A549 (cell line): ENCODE results near the gene IQCN. TPM values are rescaled to one million over a fixed set of nuclear protein-coding genes. Genes with fewer than 3 reads are reported as not detected.

Source experiments
- ATAC-seq, 2 experiments: fragments of 200-7000 bp in 1 of 2; fragments of >200 bp in 1 of 2; cut with Nextera tagmentation in 1 of 2; cut with Tn5 transposase in 1 of 2; 3 replicates each; pipeline versions ENCODE4 v1.8.0 to v1.9.1; 2018 to 2020; ENCODE audit warnings: mild to moderate bottlenecking in 1 of 2, moderate library complexity in 1 of 2
- CTCF ChIA-PET: fragments of 300-600 bp; sonication (Branson Sonifier 250); formaldehyde crosslinking; extraction: SDS; loops from one replicate; lab custom pipeline; 2021; ENCODE audit warnings: antibody characterized with exemption, inconsistent platforms; lab: Yijun Ruan, JAX
- POLR2A ChIA-PET: fragments of 350-600 bp; formaldehyde crosslinking; extraction: SDS; loops from one replicate; lab custom pipeline; 2021; ENCODE audit warnings: antibody characterized with exemption, inconsistent platforms; lab: Yijun Ruan, JAX
- DNase-seq, 2 experiments: peaks; one replicate each; pipeline versions ENCODE4 v3.0.0 to v3.0.0-alpha.2; 2011 to 2016; ENCODE audit warnings: low read depth in 1 of 2, low spot score in 1 of 2
- FAIRE-seq: peaks from 2 replicates; lab custom pipeline; 2011; peaks lifted over from hg19 to GRCh38; lab: Jason Lieb, UNC
- H3K27ac ChIP-seq, 2 experiments: fragments of >200 bp; sonication (Bioruptor Twin); formaldehyde crosslinking; 3 replicates each; pipeline ENCODE4 v1.5.1; 2016 to 2017
- H3K4me1 ChIP-seq: fragments of >200 bp; sonication (Bioruptor Twin); formaldehyde crosslinking; 3 replicates; pipeline ENCODE4 v1.6.1; 2016
- H3K4me2 ChIP-seq: fragments of >200 bp; sonication (Bioruptor Twin); formaldehyde crosslinking; 3 replicates; pipeline ENCODE4 v1.6.1; 2016
- H3K4me3 ChIP-seq: fragments of >200 bp; sonication (Bioruptor Twin); formaldehyde crosslinking; 3 replicates; pipeline ENCODE4 v1.5.1; 2016
- H3K9me3 ChIP-seq: fragments of >200 bp; sonication (Bioruptor Twin); formaldehyde crosslinking; 3 replicates; pipeline ENCODE4 v1.6.1; 2016
- BHLHE40 ChIP-seq: IDR thresholded peaks from 2 replicates; pipeline ENCODE4 v1.6.1; 2012; ENCODE audit warnings: low read depth, low read length, inconsistent platforms
- CBX2 ChIP-seq: fragments of 200-600 bp; sonication (generic); IDR thresholded peaks from 2 replicates; pipeline ENCODE4 v1.6.1; 2016; ENCODE audit warnings: low read depth, mild to moderate bottlenecking, borderline replicate concordance
- CEBPB ChIP-seq, 2 experiments: fragments of >200 bp in 1 of 2; sonication (Bioruptor Twin) in 1 of 2; formaldehyde crosslinking in 1 of 2; IDR thresholded peaks; 2 replicates each; pipeline ENCODE4 v1.6.1; 2012 to 2016
- CHD4 ChIP-seq: fragments of 200-600 bp; sonication (generic); IDR thresholded peaks from 2 replicates; pipeline ENCODE4 v1.6.1; 2016; ENCODE audit warnings: antibody characterized with exemption, mild to moderate bottlenecking, borderline replicate concordance
- ESRRA ChIP-seq: fragments of 150-350 bp; IDR thresholded peaks from 2 replicates; pipeline ENCODE4 v1.6.1; 2014; ENCODE audit warnings: mild to moderate bottlenecking, low read length, borderline replicate concordance
- HEYL ChIP-seq: fragments of 250-450 bp; sonication (Bioruptor Pico); IDR thresholded peaks from 2 replicates; pipeline ENCODE4 v1.8.0; 2021; ENCODE audit warnings: mild to moderate bottlenecking, moderate library complexity
- HOXB13 ChIP-seq: fragments of 250-450 bp; sonication (Bioruptor Pico); IDR thresholded peaks from 2 replicates; pipeline ENCODE4 v1.5.0; 2020; ENCODE audit warnings: low read depth, mild to moderate bottlenecking, moderate library complexity
- HOXB5 ChIP-seq: fragments of 250-450 bp; sonication (Bioruptor Pico); IDR thresholded peaks from 2 replicates; pipeline ENCODE4 v1.5.0; 2020; ENCODE audit warnings: mild to moderate bottlenecking, moderate library complexity
- JUN ChIP-seq, 2 experiments: fragments of >200 bp; sonication (Bioruptor Twin); formaldehyde crosslinking; IDR thresholded peaks; 2 replicates in 1 of 2; 3 replicates in 1 of 2; pipeline ENCODE4 v1.6.1; 2016 to 2017
- MAFK ChIP-seq: fragments of 450-650 bp; IDR thresholded peaks from 2 replicates; pipeline ENCODE4 v1.6.1; 2014; ENCODE audit not compliant: partially characterized antibody
- MAZ ChIP-seq: fragments of 150-350 bp; IDR thresholded peaks from 2 replicates; pipeline ENCODE4 v1.6.1; 2014; ENCODE audit warnings: antibody characterized with exemption, low read depth, low read length, borderline replicate concordance
- MYC ChIP-seq: IDR thresholded peaks from 2 replicates; pipeline ENCODE4 v1.6.1; 2012; ENCODE audit warnings: mild to moderate bottlenecking, inconsistent platforms, low read length, improper control_type of control experiment, borderline replicate concordance
- NR3C1 ChIP-seq: fragments of >200 bp; sonication (Bioruptor Twin); formaldehyde crosslinking; IDR thresholded peaks from 3 replicates; pipeline ENCODE4 v1.6.1; 2017
- PHF8 ChIP-seq: fragments of 200-600 bp; sonication (generic); IDR thresholded peaks from 2 replicates; pipeline ENCODE4 v1.6.1; 2016; ENCODE audit warnings: low read depth, mild to moderate bottlenecking, antibody characterized with exemption, moderate library complexity, borderline replicate concordance
- POLR2AphosphoS2 ChIP-seq: conservative IDR thresholded peaks from 2 replicates; pipeline ENCODE4 v1.6.1; 2012; ENCODE audit warnings: low read length, improper control_type of control experiment, inconsistent platforms
- RAD21 ChIP-seq, 2 experiments: fragments of >200 bp in 1 of 2; sonication (Bioruptor Twin) in 1 of 2; formaldehyde crosslinking in 1 of 2; IDR thresholded peaks in 1 of 2; conservative IDR thresholded peaks in 1 of 2; 2 replicates in 1 of 2; 3 replicates in 1 of 2; pipeline ENCODE4 v1.6.1; 2012 to 2018; ENCODE audit warnings: inconsistent platforms in 1 of 2
- RFX5 ChIP-seq: fragments of 450-650 bp; IDR thresholded peaks from 2 replicates; pipeline ENCODE4 v1.7.1; 2014; ENCODE audit warnings: antibody characterized with exemption, mild to moderate bottlenecking, moderate library complexity
- TP53 ChIP-seq: fragments of 250-450 bp; sonication (Bioruptor Pico); IDR thresholded peaks from 2 replicates; pipeline ENCODE4 v1.5.0; 2021; ENCODE audit warnings: mild to moderate bottlenecking, moderate library complexity
- ZSCAN20 ChIP-seq: fragments of 250-450 bp; sonication (Bioruptor Pico); IDR thresholded peaks from 2 replicates; pipeline ENCODE4 v1.8.0; 2022; ENCODE audit warnings: mild to moderate bottlenecking, moderate library complexity
- WGBS: methylation state at CpG from one replicate; pipeline ENCODE4 v1.1.6; 2017; ENCODE audit errors: missing lambda C conversion rate; 5-methylcytosine and 5-hydroxymethylcytosine counted together
- polyA plus RNA-seq, 4 experiments: library from polyadenylated mRNA; depleted of rRNA in 3 of 4; stranded (reverse); fragments of >200 nt; fragmentation: RNase III in 1 of 4; extraction: RNeasy Plus Mini Kit Qiagen cat#74134 plus additional on column Dnase treatment in 1 of 4; gene quantifications; 2 replicates in 3 of 4; 3 replicates in 1 of 4; pipeline ENCODE4 v1.2.3, GENCODE V29; 2011 to 2017
- TF ChIP-seq, protein P1 (sequence below): fragments of >200 bp; sonication (Bioruptor Twin); formaldehyde crosslinking; IDR thresholded peaks from 2 replicates; pipeline ENCODE4 v1.6.1; 2016
- TF ChIP-seq, protein P2 (sequence below): fragments of >200 bp; sonication (Bioruptor Twin); formaldehyde crosslinking; IDR thresholded peaks from 3 replicates; pipeline ENCODE4 v1.5.1; 2016

IQCN gene
- polyA plus RNA-seq, 2 of the 4 experiments (the other 2 are of a cell fraction), result 0.34 to 0.50 TPM

DNA sequence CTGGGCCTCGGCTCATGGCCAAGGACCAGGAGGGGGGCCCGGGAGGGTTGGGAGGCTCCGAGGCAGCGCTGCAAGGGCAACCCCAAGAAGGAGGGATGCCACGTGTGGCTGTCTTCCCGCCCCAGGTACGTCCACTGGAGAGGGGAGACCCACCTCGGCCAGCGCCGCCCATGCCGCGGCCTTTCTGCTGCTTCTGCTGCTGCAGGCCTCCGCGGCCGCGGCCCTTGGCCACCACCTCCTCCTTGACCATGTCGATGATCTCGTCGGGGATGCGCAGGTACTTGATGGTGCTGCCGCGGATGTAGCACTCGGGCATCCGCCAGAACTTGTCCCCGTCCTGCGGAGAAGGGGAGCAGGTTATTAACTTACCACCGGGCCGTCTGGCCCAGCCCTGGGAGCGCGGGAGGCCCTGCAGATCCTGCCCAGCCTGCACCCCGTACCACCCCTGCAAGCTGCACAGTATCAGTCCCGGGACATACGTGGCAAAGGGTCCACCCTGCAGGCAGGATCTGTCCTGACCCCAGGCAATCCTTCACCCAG lies 35.3 kb upstream of the IQCN start:
- no peaks in the 10 kb centered on the region for H3K9me3 ChIP-seq
- H3K4me3 ChIP-seq, result no peak overlapping the region
- no peak for TF ChIP-seq BHLHE40
- CTCF ChIA-PET, result interaction anchor here (5.4 kb wide), 1 partner anchor 31 kb away, joined by 27 read pairs; no protein-coding TSS in a partner anchor
- DNase-seq, result no peak
- peaks cover 19% of the 10 kb centered on the region for H3K4me1 ChIP-seq
- H3K4me2 ChIP-seq, result no peak overlapping the region
- H3K27ac ChIP-seq, result no peak overlapping the region; a peak in 1 of 6 replicates
- FAIRE-seq, result no peak
- WGBS, result 96% methylated on average over 5 of the region's 33 CpGs
- no peak for ATAC-seq
- POLR2A ChIA-PET, result interaction anchor here (0.6 to 2.2 kb wide), 2 partner anchors 17 to 28 kb away, joined by 3 to 7 read pairs; partner anchors contain the start of gene JUND

DNA sequence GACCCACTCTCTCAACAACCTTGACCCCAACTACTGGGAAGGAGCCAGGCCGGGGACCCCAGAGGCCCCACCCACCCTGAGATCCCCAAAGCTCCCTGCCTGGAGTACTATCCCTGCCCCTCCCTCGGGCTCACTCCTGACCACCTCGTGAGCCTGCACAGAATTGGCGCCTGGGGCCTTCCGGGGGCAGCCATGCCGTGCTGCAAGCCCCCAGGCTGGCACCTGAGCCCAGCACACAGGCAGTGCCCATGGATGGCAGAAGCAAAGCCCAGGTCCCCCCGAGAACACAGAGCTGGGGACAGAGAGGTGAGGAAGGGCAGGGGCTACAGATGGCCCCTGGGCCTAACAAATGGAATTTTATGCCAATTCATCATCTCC lies 34.7 kb upstream of the IQCN start:
- DNase-seq (no peak), ATAC-seq (no peak), FAIRE-seq (no peak)
- ChIA-PET CTCF (interaction anchor here (0.5 to 5.4 kb wide), 4 partner anchors 19 to 111 kb away, joined by 3 to 27 read pairs (median 4); no protein-coding TSS in a partner anchor), POLR2A (interaction anchor here (1.3 kb wide), 1 partner anchor 28 kb away, joined by 6 read pairs; the partner anchor contains the start of gene JUND)
- H3K27ac ChIP-seq, result peak overlapping the region in 1 of 2 experiments; percentile 43; a peak in 2 of 6 replicates
- peaks cover 24% of the 10 kb centered on the region for H3K4me1 ChIP-seq
- TF ChIP-seq MAZ (no peak), TP53 (CRISPR knock-in tag) (no peak), HOXB13 (CRISPR knock-in tag) (no peak), ZSCAN20 (CRISPR knock-in tag) (no peak), PHF8 (no peak), MYC (no peak), RAD21 (conservative IDR thresholded peaks at IDR 0.05 in 1 of 2, IDR thresholded peaks at IDR 0.05 in 1 of 2) (no peak), CBX2 (no peak), JUN (IDR thresholded peaks at IDR 0.05) (no peak), NR3C1 (no peak), CEBPB (IDR thresholded peaks at IDR 0.05) (no peak), RFX5 (no peak), HEYL (CRISPR knock-in tag) (no peak), MAFK (no peak), POLR2AphosphoS2 (no peak), CHD4 (no peak), HOXB5 (CRISPR knock-in tag) (no peak), ESRRA (no peak)
- TF ChIP-seq, protein P1, sequence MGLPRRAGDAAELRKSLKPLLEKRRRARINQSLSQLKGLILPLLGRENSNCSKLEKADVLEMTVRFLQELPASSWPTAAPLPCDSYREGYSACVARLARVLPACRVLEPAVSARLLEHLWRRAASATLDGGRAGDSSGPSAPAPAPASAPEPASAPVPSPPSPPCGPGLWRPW, result no peak
- TF ChIP-seq, protein P2, sequence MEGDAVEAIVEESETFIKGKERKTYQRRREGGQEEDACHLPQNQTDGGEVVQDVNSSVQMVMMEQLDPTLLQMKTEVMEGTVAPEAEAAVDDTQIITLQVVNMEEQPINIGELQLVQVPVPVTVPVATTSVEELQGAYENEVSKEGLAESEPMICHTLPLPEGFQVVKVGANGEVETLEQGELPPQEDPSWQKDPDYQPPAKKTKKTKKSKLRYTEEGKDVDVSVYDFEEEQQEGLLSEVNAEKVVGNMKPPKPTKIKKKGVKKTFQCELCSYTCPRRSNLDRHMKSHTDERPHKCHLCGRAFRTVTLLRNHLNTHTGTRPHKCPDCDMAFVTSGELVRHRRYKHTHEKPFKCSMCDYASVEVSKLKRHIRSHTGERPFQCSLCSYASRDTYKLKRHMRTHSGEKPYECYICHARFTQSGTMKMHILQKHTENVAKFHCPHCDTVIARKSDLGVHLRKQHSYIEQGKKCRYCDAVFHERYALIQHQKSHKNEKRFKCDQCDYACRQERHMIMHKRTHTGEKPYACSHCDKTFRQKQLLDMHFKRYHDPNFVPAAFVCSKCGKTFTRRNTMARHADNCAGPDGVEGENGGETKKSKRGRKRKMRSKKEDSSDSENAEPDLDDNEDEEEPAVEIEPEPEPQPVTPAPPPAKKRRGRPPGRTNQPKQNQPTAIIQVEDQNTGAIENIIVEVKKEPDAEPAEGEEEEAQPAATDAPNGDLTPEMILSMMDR, result no peak
- H3K4me2 ChIP-seq, result no peak overlapping the region
- no peaks in the 10 kb centered on the region for H3K9me3 ChIP-seq
- WGBS, result no CpG with 5 or more reads among the region's 7 CpGs
- H3K4me3 ChIP-seq, result no peak overlapping the region
